Kidney (tissue), 14 donors: ENCODE measurements around the gene OTOF. TPM values are rescaled to one million over a fixed set of nuclear protein-coding genes. Genes with fewer than 3 reads are reported as not detected.
"Not testable (repeated sequence)": the region's sequence is repeated elsewhere in the genome, so short reads cannot be mapped to it uniquely, and the experiment has no call there.

ENCODE experiments used
- DNase-seq, 5 donors: peaks; one replicate each; pipeline ENCODE4 v3.0.0-alpha.2; 2013 to 2020
- FAIRE-seq: peaks from 2 replicates; lab custom pipeline; 2012; peaks lifted over from hg19 to GRCh38; lab: Jason Lieb, UNC
- H3K27ac ChIP-seq, 2 donors: one replicate each; pipeline ENCODE4 v1.7.0; 2013; ENCODE audit warnings: low read depth in 2 of 2, low read length in 2 of 2, inconsistent platforms in 1 of 2
- H3K27me3 ChIP-seq: one replicate; pipeline ENCODE4 v1.7.1; 2013; ENCODE audit warnings: low read length, inconsistent platforms; ENCODE audit not compliant: control insufficient read depth, insufficient read depth
- H3K36me3 ChIP-seq, 3 donors: one replicate each; pipeline versions ENCODE4 v1.7.0 to v1.7.1; 2013; ENCODE audit warnings: low read length in 3 of 3, control low read depth in 1 of 3, inconsistent platforms in 1 of 3; ENCODE audit not compliant: insufficient read depth in 3 of 3, control insufficient read depth in 2 of 3
- H3K4me1 ChIP-seq, 3 donors: one replicate each; pipeline versions ENCODE4 v1.7.0 to v1.7.1; 2013; ENCODE audit warnings: low read length in 3 of 3, inconsistent platforms in 1 of 3, low read depth in 1 of 3; ENCODE audit not compliant: control insufficient read depth in 2 of 3, insufficient read depth in 2 of 3
- H3K4me3 ChIP-seq, 3 donors: one replicate each; pipeline versions ENCODE4 v1.7.0 to v1.8.1; 2013; ENCODE audit warnings: low read length in 3 of 3, control low read depth in 1 of 3, inconsistent platforms in 1 of 3
- H3K9ac ChIP-seq, 3 donors: one replicate each; pipeline versions ENCODE4 v1.7.0 to v1.7.1; 2013; ENCODE audit warnings: low read length in 3 of 3, control low read depth in 1 of 3, inconsistent platforms in 1 of 3
- H3K9me3 ChIP-seq, 3 donors: one replicate each; pipeline versions ENCODE4 v1.7.0 to v1.7.1; 2013; ENCODE audit warnings: low read length in 3 of 3, control low read depth in 1 of 3, inconsistent platforms in 1 of 3; ENCODE audit not compliant: control insufficient read depth in 2 of 3, insufficient read depth in 1 of 3
- intact Hi-C: fragments of 100-400 bp; cut with DNase I; formaldehyde crosslinking; loops from one replicate; pipeline ENCODE4 v1.11.1; 2022
- polyA plus RNA-seq: library from polyadenylated mRNA; stranded (reverse); fragments of 350-450 nt; fragmentation: Illumina TruSeq; extraction: RNeasy Lipid Tissue Mini Kit (QIAGEN cat#74804); gene quantifications from one replicate; pipeline ENCODE4 v1.2.3, GENCODE V29; 2014; ENCODE audit warnings: low read depth, low replicate concordance; ENCODE audit not compliant: insufficient read depth
- total RNA-seq: library from RNA; stranded (reverse); fragmentation: NEBNext Ultra II Directional; extraction: Animal tissue kit (Norgen Biotek cat#: 25700); gene quantifications from one replicate; pipeline ENCODE4 v1.2.1, GENCODE V29; 2021
- TF ChIP-seq, protein P1 (sequence below): IDR thresholded peaks from 3 replicates; pipeline ENCODE4 v1.5.1; 2012; ENCODE audit warnings: mild to moderate bottlenecking, moderate library complexity, borderline replicate concordance; ENCODE audit not compliant: insufficient read depth; ENCODE audit errors: extremely low read depth
- donor health status: control.
- donor health status: control.
- donor health status: control.
- donor health status: control.
- donor health status: control.
- donor health status: DM: yes; HTN: yes; CAD: no.
- donor health status: Normal renal cell carcinoma (clear cell type).

Gene OTOF
- total and polyA plus RNA-seq, 2 donors from 2014 or later = 0.16 TPM; not detected in 1

DNA sequence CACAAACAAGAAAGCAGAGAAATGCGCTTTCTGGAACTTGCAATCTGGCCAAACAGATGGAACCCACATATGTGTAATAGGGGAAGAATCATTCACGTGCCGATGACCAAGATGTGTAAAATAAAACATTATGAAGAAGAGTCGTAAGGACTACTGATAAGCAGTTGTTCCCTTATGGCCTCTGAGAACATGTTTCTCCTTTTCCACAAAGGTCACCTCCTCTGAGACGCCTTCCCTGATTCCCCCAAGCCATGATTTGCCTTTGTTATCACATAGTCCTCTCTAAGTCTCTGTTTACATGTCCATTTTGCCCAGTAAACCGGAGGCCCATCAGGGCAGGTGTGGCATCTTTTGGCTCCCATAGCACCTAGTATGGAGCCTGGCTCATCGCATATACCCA is 8.0 kb downstream of the OTOF start:
- H3K27ac ChIP-seq = no peak overlapping the region
- TF ChIP-seq, protein P1, sequence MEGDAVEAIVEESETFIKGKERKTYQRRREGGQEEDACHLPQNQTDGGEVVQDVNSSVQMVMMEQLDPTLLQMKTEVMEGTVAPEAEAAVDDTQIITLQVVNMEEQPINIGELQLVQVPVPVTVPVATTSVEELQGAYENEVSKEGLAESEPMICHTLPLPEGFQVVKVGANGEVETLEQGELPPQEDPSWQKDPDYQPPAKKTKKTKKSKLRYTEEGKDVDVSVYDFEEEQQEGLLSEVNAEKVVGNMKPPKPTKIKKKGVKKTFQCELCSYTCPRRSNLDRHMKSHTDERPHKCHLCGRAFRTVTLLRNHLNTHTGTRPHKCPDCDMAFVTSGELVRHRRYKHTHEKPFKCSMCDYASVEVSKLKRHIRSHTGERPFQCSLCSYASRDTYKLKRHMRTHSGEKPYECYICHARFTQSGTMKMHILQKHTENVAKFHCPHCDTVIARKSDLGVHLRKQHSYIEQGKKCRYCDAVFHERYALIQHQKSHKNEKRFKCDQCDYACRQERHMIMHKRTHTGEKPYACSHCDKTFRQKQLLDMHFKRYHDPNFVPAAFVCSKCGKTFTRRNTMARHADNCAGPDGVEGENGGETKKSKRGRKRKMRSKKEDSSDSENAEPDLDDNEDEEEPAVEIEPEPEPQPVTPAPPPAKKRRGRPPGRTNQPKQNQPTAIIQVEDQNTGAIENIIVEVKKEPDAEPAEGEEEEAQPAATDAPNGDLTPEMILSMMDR = no peak
- DNase-seq (peak in 1 of 5 donors; percentile 1), FAIRE-seq (no peak)
- peaks cover 0 to 10% (median 2%) of the 10 kb centered on the region in 3 donors for H3K9me3 ChIP-seq
- no peak overlapping the region for H3K9ac ChIP-seq
- no peak overlapping the region for H3K4me3 ChIP-seq
- H3K27me3 ChIP-seq = no peaks in the 10 kb centered on the region
- H3K36me3 ChIP-seq = no peaks in the 10 kb centered on the region
- no peaks in the 10 kb centered on the region for H3K4me1 ChIP-seq
- intact Hi-C loops = no loop called here

DNA sequence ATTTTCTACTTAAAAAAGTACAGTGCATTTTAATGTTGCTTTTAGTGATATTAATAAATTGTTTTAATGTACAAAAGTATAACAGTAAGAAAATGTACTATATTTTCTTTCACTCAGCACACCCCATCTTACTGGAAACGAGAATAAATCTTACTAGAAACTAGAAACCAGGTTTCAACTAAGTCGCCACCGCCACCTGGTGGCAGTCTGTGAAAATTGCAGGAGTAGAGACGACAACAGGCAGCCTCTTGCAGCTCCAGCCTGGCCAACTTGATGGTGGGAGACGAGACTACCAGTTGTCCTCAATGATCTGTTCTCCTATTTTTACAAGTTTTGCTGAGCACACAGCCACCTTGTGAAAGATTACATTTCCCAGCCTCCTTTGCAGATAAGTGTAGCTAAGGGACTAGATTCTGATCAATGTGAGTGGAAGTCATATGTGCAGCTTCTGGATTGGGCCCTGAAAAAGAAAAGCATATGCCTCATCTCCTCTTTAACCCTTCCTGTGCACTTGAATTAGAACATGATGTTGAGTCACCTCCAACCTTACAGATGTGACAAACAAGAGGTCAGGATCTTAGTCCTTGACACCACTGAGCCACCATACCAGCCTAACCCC is 8.7 kb downstream of the OTOF start:
- FAIRE-seq = no peak
- no peaks in the 10 kb centered on the region for H3K36me3 ChIP-seq
- intact Hi-C loops = no loop called here

DNA sequence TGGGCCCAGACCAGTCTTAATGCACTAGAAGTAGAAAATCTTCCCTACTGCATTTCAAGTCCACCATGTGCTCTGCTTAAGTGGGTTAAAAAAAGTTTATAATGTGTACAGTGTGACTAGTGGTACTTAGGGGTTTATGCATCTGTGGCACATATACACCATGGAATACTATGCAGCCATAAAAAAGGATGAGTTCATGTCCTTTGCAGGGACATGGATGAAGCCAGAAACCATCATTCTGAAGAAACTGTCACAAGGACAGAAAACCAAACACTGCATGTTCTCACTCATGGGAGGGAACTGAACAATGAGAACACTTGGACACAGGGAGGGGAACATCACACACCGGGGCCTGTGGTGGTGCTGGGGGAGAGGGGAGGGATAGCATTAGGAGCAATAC is 9.4 kb downstream of the OTOF start:
- peak in 1 of 5 donors; percentile 10 for DNase-seq
- H3K36me3 ChIP-seq, H3K9ac ChIP-seq, H3K27ac ChIP-seq, intact Hi-C loops, FAIRE-seq, H3K4me3 ChIP-seq, H3K27me3 ChIP-seq, H3K4me1 ChIP-seq: not testable (repeated sequence)
- H3K9me3 ChIP-seq = peaks cover 0 to 10% (median 2%) of the 10 kb centered on the region in 3 donors

More for the DNA sequence above, 8.7 kb downstream of the OTOF start:
- Histone ChIP-seq H3K27me3 (no peaks in the 10 kb centered on the region), H3K9ac (no peak overlapping the region), H3K9me3 (peaks cover 0 to 10% (median 2%) of the 10 kb centered on the region in 3 donors), H3K4me3 (no peak overlapping the region), H3K4me1 (no peaks in the 10 kb centered on the region), H3K27ac (no peak overlapping the region)
- DNase-seq = peak in 4 of 5 donors; percentile 57 to 65 (median 62)
- TF ChIP-seq, protein P1 = peak; percentile 36

DNA sequence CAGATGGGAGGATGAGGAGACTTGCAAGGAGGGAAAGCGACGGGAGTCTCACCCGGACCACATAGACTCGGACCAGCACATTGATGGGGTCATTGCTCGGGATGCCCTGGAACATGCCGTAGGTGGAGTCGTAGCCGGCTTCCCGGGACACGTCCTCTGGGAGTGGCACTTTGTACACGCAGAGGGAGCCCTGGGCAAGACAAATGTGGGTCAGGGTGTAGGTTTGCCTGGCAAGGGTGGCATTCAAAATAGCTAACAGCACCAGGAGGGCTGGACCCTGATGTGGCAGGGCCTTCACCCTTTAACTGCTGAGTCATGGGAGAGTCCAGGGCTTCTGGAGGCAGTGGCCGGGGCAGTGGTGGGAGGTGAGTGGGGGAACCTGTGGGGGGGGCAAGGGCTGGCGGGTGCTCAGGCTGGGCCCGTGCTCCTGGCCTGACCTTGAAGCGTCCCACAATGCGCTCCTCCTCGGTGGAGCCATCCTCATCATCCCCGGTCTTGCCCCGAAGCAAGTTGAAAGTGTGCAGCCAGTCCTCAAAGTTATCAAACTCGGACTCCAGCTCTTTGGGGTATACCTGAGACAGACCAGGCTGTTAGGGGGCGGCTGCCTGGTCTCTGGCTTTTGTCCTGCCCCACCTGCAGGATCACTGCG is 11.1 kb downstream of the OTOF start:
- intact Hi-C loops = no loop called here
- TF ChIP-seq, protein P1 = no peak
- H3K4me3 ChIP-seq = no peak overlapping the region
- no peaks in the 10 kb centered on the region for H3K27me3 ChIP-seq
- peaks cover 0 to 10% (median 2%) of the 10 kb centered on the region in 3 donors for H3K9me3 ChIP-seq
- DNase-seq (peak in 1 of 5 donors; percentile 63), FAIRE-seq (no peak)
- H3K36me3 ChIP-seq = no peaks in the 10 kb centered on the region
- H3K4me1 ChIP-seq = no peaks in the 10 kb centered on the region
- no peak overlapping the region for H3K9ac ChIP-seq
- no peak overlapping the region for H3K27ac ChIP-seq
